ENCODE results near the gene KCNJ9.
"Not testable (repeated sequence)": the region's sequence is repeated elsewhere in the genome, so short reads cannot be mapped to it uniquely, and the experiment has no call there.

KCNJ9 gene

DNA sequence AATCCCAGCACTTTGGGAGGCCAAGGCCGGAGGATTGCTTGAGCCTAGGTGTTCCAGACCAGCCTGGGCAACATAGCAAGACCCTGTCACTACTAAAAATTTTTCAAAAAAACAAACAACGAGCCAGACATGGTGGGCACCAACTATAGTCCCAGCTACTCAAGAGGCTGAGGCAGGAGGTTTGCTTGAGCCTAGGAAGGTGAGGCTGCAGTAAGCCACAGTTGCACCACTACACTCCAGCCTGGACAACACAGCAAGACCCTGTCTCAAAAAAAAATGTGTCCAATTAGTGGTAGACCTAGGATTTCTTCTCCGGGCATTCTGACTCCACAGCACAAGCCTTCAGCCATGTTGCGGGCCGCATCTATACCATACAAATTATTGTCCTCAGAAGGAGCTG is 23.8 kb downstream of the KCNJ9 start:
- DNase-seq = no peak

- DNase-seq = no peak
Measured at GRCh38 chr1:160107512-160107911, 26.2 kb downstream of the KCNJ9 start.

DNA sequence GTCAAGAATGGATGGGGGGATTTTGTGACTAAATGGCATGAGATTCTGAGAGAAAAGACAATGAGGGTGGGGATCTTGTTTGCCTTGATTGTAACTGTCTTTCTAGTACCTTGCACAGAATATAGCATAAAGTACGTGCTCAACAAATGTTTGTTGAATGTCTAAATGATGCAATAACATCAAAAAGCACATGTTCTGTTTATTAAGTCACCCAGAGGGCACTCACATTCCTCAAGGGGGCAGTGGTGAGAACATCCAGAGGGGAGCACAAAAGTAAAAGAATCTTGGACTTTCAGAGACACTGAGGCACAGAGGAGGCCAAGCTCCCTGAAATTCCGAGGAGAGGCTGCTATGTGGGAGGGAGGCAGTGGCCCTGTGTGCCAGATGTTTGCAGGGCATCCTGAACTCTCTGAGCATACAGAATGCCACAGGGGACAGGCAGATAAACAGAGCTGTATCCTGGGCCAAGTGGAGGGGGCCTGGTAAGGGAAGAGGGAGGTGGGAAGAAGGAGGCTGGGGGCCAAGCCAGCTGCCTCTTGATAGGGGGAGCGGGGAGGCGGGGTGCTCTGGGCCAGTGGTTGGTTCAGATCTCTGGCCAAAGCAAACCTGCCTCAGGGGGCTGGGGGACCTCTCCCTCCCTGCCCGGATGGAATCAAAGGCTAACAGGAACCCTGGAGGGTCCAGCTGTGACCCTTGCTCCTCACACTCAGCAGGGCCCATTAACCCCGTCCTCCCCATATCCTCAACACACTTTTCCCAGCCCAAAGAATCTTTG is 27.7 kb downstream of the KCNJ9 start:
- peak; percentile 57 for DNase-seq

DNA sequence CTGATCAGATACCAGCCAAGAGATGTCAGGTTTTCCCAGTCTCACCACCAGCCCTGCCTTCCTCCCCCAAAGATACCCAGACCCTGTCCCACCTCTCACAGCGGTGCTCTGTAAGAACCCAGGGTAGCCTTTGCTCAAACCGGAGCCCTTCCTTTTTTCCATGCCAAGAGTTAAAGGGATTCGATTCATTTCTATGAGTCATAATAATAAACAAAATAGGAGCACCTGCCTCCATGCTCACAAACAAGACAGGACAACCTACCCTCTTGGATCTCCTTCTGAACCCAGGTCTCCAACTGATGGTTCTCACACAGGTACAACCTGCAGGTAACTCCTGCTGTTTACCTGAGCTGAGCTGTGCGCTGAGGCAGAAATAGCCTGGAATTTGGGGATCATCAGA is 28.3 kb downstream of the KCNJ9 start:
- no peak for DNase-seq

DNA sequence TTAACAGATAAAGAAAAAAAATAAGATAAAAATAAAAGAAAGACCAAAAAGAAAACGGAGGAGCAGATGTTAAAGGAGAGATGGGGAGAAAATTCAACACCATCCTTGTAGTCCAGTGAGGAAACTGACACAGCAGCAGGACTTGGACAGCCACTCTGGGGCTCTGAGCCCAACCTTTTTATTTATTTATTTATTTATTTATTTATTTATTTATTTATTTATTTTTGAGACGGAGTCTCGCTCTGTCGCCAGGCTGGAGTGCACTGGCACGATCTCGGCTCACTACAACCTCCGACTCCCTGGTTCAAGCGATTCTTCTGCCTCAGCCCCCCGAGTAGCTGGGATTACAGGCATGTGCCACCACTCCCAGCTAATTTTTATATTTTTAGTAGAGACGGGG is 30.1 kb downstream of the KCNJ9 start:
- DNase-seq = not testable (repeated sequence)

- no peak for DNase-seq
Measured at GRCh38 chr1:160112357-160112756, 31.0 kb downstream of the KCNJ9 start.

DNA sequence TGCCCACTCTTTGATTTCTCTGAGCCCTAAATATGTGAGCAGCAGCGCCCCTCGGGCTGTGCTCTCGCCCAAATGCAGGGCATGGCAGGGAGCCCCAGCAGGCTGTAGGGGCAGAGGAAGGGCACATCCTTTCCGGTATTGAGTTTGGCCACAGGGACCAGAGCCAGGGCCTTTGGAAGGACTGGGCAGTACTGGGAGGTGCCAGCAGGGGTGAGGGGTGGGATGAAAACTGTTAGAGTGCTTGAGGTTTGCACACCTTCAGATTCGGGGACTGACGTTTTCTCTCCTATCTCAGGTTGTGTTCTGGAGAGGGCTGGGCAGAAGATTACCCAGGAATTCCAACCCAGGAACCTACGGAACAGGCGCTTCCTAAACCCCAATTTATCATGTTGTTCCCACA is 32.1 kb downstream of the KCNJ9 start:
- no peak for DNase-seq

DNA sequence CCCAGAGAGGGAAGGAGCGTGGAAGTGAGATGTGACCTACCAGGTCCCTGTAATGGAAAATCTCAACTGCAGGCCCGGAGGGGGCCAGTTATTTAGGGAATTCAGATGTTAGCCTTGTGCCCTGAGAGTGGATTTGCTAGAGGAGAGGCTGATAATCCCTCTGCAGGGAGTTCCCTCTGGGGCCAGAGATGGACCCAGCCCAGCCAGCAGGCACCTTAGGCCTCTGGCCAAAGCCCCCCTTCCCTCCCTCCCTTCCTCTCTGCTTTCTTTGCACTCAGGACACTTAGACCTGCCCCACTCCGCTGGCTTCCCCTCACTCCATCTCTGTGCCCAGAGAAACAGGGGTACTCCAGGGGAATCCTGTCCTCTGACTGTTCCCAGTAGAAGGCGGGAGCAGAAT is 32.7 kb downstream of the KCNJ9 start:
- DNase-seq = no peak

GRCh38 chr1:160115545-160116282 is 34.4 kb downstream of the KCNJ9 start, which contains the start of gene ATP1A2:
Gene ATP1A2, plus strand, starts transcription at chr1:160115759. Its CDS starts 103 bp downstream, at chr1:160115862.
- no peak for DNase-seq

DNA sequence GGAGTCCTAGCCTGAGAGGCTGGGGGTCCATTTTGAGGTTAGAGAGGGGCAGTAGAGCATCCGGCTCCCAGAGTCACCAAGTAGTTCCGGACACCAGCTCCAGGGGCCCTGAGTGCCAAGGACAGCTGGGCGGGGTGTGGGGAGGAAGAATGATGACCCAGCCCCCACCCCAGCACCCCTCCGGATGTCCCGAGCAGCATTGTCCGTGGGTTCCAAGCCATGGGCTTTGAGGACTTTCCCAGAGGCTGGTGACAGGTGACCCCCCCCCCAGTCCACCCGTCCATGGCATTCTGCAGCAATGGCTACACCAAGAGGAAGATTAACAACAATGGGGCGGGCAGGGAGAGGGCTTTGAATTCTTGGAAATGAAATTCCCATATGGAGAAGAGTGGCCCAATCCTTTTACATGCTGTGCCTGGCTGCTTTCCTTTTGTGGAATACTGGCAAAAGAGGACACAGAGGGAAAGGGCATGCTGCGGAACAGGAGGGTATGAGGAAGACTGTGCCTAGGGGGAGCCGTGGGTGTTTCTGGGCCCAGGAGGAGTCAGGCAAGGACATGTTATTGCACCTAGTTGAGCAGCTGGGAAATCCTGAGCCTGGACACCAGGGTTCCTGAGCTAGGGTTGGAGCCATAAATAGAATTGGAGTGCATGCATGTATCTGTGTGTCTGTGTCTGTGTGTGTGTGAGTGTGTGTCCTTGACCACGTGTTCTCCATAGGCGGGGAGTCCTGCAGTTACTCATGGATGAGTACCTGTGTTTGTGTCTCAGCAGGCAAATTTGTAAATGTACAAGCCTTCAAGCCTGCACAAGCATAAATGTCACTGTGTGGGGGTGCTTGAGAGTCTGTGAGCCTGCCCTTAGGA is 35.2 kb downstream of the KCNJ9 start:
- no peak for DNase-seq

DNA sequence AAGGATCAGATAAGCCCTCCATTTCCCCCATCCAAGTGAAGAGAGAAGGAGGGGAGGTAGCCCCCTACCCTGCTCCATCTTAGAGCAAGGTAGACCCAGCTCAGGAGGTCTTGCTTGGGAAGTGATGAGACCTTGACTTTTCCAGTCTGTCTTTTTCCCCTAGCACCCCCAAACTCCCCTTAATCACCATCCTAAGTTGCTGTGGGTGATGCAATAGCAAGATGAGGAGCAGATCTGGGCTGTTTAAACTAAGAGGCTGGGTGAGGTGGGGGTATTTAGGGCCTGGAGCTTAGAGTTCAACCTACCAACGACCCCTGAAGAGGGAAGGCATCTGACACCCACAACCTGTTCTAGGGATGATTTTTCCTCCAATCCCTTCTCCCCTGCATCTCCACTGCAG is 36.0 kb downstream of the KCNJ9 start:
- no peak for DNase-seq

DNA sequence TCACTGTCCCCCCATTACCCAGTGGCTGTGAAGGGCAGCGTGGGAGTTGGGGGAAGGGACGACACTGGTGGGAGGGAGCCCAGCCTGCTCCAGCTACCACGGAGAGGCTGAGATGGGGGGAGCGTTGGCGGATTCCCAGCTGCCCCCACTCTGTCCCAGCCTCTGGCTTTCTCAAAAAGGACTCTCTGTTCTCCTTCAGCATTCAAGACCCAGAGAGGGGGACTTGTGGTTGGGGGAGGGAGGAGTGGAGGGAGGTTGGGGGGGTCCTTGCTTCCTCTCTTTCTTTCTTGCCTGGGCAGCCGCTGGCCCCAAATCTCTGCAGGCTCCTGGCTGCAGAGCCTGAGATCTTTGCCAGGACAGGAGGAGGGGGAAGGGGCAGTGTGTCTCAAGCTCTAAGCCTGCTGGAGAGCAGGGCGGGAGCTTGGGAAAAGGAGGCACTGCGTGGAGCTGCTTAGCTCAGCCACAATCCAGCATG is 36.4 kb downstream of the KCNJ9 start:
- no peak for DNase-seq

DNA sequence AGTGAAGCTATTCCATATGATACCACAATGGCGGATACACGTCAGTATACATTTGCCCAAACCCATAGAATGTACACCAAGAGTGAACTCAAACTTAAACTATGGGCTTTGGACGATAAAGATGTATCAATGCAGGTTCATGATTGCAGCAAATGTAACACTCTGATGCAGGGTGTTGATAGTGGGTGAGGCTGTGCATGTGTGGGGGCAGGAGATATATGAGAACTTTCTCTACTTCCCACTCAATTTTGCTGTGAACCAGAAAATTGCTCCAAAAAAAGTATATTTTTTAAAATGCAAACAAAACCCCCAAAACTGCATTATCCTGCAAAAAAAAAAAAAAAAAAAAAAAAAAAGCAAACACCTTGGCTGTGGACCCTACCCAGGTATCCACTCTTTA is 37.6 kb downstream of the KCNJ9 start:
- DNase-seq = no peak

DNA sequence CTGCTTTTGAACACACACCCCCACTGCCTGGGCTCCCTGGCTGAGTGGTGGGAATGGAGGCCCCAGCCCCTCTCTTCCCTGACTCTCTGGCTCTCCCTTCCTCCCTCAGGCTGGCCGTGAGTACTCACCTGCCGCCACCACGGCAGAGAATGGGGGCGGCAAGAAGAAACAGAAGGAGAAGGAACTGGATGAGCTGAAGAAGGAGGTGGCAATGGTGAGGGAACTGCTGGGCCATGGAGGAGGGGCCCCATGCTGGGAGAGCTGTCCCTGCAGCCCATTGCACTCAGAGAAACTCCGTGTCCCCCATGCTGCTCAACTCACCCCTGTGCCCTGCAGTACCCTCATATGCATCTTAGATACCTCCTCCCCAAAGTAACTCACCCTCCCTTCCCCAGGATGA is 39.5 kb downstream of the KCNJ9 start:
- DNase-seq = no peak

DNA sequence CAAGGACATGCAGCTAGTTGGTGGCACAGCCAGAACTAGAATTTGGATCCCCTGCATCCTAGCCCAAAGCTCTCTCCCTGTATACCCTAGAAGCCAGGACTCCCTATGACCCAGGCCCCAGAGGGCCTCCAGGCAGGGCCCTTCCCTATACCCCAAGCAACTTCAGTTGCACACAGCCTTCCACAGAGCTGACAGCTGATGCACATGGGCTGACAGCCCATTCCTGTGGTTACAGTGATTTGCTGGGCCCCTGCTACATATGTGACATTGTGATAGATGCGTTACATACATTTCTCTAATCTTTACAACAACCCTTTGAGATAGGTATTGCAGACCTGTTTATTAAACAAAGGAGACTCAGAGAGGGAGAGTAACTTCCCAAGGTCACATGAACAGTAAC is 40.0 kb downstream of the KCNJ9 start:
- no peak for DNase-seq

- no peak for DNase-seq
Measured at GRCh38 chr1:160122978-160123495, 41.7 kb downstream of the KCNJ9 start.

- DNase-seq = no peak
Measured at GRCh38 chr1:160123726-160124125, 42.4 kb downstream of the KCNJ9 start.

GRCh38 chr1:160124705-160125478 is 43.6 kb downstream of the KCNJ9 start:
- no peak for DNase-seq

- no peak for DNase-seq
Measured at GRCh38 chr1:160125746-160126145, 44.4 kb downstream of the KCNJ9 start.

DNA sequence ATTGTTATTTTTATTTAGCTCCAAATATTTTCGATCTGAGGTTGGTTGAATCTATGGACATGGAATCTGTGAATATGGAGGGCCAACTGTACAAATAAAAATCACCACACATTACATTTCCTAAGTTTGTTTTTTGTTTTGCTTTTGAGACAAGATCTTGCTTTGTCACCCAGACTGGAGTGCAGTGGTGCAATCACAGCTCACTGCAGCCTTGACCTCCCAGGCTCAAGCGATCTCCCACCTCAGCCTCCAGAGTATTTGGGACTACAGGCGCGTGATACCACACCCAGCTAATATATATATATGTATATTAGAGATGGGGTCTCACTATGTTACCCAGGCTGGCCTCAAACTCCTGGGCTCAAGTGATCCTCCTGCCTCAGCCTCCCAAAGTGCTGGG is 45.0 kb downstream of the KCNJ9 start:
- DNase-seq = not testable (repeated sequence)

GRCh38 chr1:160127381-160127780 is 46.0 kb downstream of the KCNJ9 start:
- no peak for DNase-seq

DNA sequence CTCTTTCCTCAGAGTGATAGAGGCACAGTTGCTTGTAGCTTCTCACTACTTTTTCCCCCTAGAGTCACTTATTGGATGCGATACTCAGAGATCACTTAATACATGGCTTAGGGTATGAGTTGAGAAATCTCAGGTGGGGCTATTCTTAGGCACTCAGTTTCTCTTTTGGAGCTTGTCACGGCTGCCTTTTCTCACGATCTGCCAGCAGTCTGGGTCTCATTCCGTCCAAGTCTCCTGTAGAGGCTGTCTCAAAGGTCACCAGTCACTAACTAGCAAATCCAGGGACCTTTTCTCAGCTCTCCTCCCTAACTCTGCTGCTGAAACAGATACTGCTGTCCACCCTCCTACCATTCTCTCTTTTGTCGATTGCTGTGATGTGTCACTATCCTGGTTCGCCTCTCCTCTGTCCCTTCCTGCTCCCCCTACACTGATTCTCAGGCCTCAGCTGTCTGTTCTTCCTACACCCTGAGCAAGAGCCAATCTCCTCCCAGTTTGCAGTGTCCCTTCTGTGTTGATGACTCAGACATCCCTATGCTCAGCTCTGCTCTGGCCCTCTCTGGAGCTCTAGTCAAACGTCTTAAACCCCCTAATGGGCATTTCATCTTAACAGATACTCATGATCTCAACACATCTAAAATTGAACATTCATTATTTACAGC is 46.7 kb downstream of the KCNJ9 start:
- DNase-seq = no peak

Measured in activated CD4-positive, alpha-beta T cell treated with anti-CD3 and anti-CD28 coated beads, Interleukin-2, Interleukin-6, amounts not matched to agents 100 ng/mL and 50 ng/mL, durations not matched to agents 16 hours and 8 hours (primary cell).